HG02642 (cell line): Measurements from ENCODE around the gene RPL37.
"Not testable (repeated sequence)": the region's sequence is repeated elsewhere in the genome, so short reads cannot be mapped to it uniquely, and the experiment has no call there.

Experiments used
- ATAC-seq: cut with Tn5 transposase; IDR thresholded peaks from one replicate; pipeline ENCODE4 v1.9.1; 2021; ENCODE audit warnings: mild to moderate bottlenecking; ENCODE audit not compliant: unreplicated experiment, poor library complexity

The RPL37 gene

GRCh38 chr5:40834849-40835787, at the start of gene RPL37:
Gene RPL37, minus strand, starts transcription at chr5:40835222. Its CDS starts 37 bp downstream, at chr5:40835185.
- peak; percentile 97 for ATAC-seq

GRCh38 chr5:40883051-40883450, 48.0 kb upstream of the RPL37 start:
- not testable (repeated sequence) for ATAC-seq

GRCh38 chr5:40882291-40882690, 47.3 kb upstream of the RPL37 start:
- ATAC-seq: no peak

GRCh38 chr5:40879163-40879942, 44.3 kb upstream of the RPL37 start:
- no peak for ATAC-seq

GRCh38 chr5:40877371-40877988, 42.5 kb upstream of the RPL37 start:
- no peak for ATAC-seq

GRCh38 chr5:40875958-40876357, 40.9 kb upstream of the RPL37 start:
- ATAC-seq: no peak

GRCh38 chr5:40873286-40873880, 38.4 kb upstream of the RPL37 start:
- ATAC-seq: no peak

- not testable (repeated sequence) for ATAC-seq
These were observed 37.2 kb upstream of the RPL37 start for GRCh38 chr5:40872253-40872652.

- no peak for ATAC-seq
These were observed 36.2 kb upstream of the RPL37 start for GRCh38 chr5:40871177-40871576.

GRCh38 chr5:40869384-40869783, 34.4 kb upstream of the RPL37 start:
- no peak for ATAC-seq

- ATAC-seq: no peak
These were observed 31.8 kb upstream of the RPL37 start for GRCh38 chr5:40866844-40867243.

GRCh38 chr5:40865004-40865403, 30.0 kb upstream of the RPL37 start:
- not testable (repeated sequence) for ATAC-seq

GRCh38 chr5:40860711-40861110, 25.7 kb upstream of the RPL37 start:
- ATAC-seq: no peak

- ATAC-seq: no peak
These were observed 18.7 kb upstream of the RPL37 start for GRCh38 chr5:40853632-40854192.

GRCh38 chr5:40847525-40847924, 12.5 kb upstream of the RPL37 start:
- no peak for ATAC-seq

- no peak for ATAC-seq
These were observed 11.3 kb upstream of the RPL37 start for GRCh38 chr5:40846371-40846770.

- no peak for ATAC-seq
These were observed 9.5 kb upstream of the RPL37 start for GRCh38 chr5:40844565-40844964.

GRCh38 chr5:40842351-40842750, 7.3 kb upstream of the RPL37 start:
- ATAC-seq: no peak

GRCh38 chr5:40841068-40841805, 6.2 kb upstream of the RPL37 start, which contains the start of gene CARD6:
Gene CARD6, plus strand, starts transcription at chr5:40841367. Its CDS starts 16 bp downstream, at chr5:40841383.
- peak; percentile 52 for ATAC-seq
